ENCODE data around the gene SNRPB. TPM values are rescaled to one million over a fixed set of nuclear protein-coding genes. Genes with fewer than 3 reads are reported as not detected.

SNRPB gene
- total RNA-seq, 1 experiment from 2014 or later: 349 TPM

DNA sequence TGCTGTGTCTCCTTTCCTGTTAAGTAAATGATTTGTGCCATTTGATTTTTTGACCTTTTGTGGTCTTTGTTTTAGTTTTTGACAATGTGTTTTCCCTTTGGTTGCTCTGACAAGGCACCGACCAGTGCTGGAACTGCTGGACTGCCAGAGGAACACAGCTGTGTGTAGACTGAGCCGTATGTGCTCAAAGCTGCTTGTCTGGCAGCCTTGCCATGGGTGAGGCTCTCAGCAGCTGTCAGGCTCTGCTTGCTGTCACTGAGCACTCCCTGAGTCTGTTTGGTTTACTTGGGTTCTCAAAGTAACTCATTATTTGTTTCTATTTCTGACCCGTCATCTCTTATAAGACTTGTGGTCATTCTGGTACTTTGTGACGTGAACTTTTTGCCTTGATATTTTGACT, 15.1 kb upstream of the SNRPB start:
- CTCF ChIA-PET: no interaction called here

DNA sequence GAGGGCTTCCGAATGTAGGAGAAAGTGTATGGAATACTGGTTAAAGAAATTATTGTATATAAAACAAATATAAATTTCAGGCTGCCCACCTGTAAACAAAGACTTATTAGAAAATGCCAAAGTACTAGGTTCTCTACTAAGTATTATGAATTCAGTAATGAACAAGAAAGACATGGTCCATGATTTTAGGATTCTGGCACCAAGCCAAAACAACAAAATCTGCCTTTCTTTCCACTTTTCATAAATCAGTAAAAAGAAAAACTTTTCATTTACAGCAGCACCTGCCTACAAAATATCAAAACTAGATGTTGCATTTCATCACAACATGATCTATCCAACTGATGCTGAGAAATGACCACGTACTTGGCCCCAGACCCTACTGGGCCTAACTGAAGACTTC, 14.5 kb upstream of the SNRPB start:
- Histone ChIP-seq H3K4me3 (no peak overlapping the region), H3K36me3 (ENCODE audit: low read depth) (no peaks in the 10 kb centered on the region; the same call in 1 of the 2 replicates), H3F3A (ENCODE audit: insufficient read depth, low read depth) (no peaks in the 10 kb centered on the region), H3K27ac (no peak overlapping the region), H3K4me1 (replicated peaks; ENCODE audit: insufficient read depth) (no peaks in the 10 kb centered on the region), H3K9me3 (ENCODE audit: insufficient read depth, low read depth) (no peaks in the 10 kb centered on the region), H2AFZ (no peak overlapping the region), H3K4me2 (no peak overlapping the region), H4K20me1 (ENCODE audit: insufficient read depth) (no peaks in the 10 kb centered on the region), H3K27me3 (ENCODE audit: insufficient read depth, low read depth) (no peaks in the 10 kb centered on the region), H3K9me2 (ENCODE audit: insufficient read depth) (no peaks in the 10 kb centered on the region), H3K79me2 (ENCODE audit: low read depth) (no peaks in the 10 kb centered on the region)
- BruUV-seq (replicated peaks): no TSS peak
- ChIA-PET CTCF (no interaction called here), POLR2A (ENCODE audit: unreplicated experiment) (no interaction called here)
- DNase-seq: no peak
- TF ChIP-seq, protein P1, sequence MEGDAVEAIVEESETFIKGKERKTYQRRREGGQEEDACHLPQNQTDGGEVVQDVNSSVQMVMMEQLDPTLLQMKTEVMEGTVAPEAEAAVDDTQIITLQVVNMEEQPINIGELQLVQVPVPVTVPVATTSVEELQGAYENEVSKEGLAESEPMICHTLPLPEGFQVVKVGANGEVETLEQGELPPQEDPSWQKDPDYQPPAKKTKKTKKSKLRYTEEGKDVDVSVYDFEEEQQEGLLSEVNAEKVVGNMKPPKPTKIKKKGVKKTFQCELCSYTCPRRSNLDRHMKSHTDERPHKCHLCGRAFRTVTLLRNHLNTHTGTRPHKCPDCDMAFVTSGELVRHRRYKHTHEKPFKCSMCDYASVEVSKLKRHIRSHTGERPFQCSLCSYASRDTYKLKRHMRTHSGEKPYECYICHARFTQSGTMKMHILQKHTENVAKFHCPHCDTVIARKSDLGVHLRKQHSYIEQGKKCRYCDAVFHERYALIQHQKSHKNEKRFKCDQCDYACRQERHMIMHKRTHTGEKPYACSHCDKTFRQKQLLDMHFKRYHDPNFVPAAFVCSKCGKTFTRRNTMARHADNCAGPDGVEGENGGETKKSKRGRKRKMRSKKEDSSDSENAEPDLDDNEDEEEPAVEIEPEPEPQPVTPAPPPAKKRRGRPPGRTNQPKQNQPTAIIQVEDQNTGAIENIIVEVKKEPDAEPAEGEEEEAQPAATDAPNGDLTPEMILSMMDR (conservative IDR thresholded peaks at IDR 0.05): no peak
- no peak for TF ChIP-seq EZH2 (IDR thresholded peaks at IDR 0.05; ENCODE audit: low read depth)
- intact Hi-C loops (cut with micrococcal nuclease; ENCODE audit: unreplicated experiment): no loop called here

More for the DNA sequence above, 15.1 kb upstream of the SNRPB start:
- TF ChIP-seq, protein P1 (conservative IDR thresholded peaks at IDR 0.05): no peak
- TF ChIP-seq EZH2 (IDR thresholded peaks at IDR 0.05; ENCODE audit: low read depth): no peak
- no peak overlapping the region for H2AFZ ChIP-seq
- no peak overlapping the region for H3K4me3 ChIP-seq
- no peak overlapping the region for H3K27ac ChIP-seq
- POLR2A ChIA-PET (ENCODE audit: unreplicated experiment): no interaction called here
- H3F3A ChIP-seq (ENCODE audit: insufficient read depth, low read depth): no peaks in the 10 kb centered on the region
- no peaks in the 10 kb centered on the region for H3K9me3 ChIP-seq (ENCODE audit: insufficient read depth, low read depth)
- H3K9me2 ChIP-seq (ENCODE audit: insufficient read depth): no peaks in the 10 kb centered on the region
- DNase-seq: no peak
- H4K20me1 ChIP-seq (ENCODE audit: insufficient read depth): no peaks in the 10 kb centered on the region
- intact Hi-C loops (cut with micrococcal nuclease; ENCODE audit: unreplicated experiment): no loop called here
- H3K79me2 ChIP-seq (ENCODE audit: low read depth): no peaks in the 10 kb centered on the region
- no peaks in the 10 kb centered on the region for H3K4me1 ChIP-seq (replicated peaks; ENCODE audit: insufficient read depth)
- H3K4me2 ChIP-seq: no peak overlapping the region
- BruUV-seq (replicated peaks): no TSS peak
- H3K27me3 ChIP-seq (ENCODE audit: insufficient read depth, low read depth): no peaks in the 10 kb centered on the region
- H3K36me3 ChIP-seq (ENCODE audit: low read depth): peaks cover 2% of the 10 kb centered on the region

DNA sequence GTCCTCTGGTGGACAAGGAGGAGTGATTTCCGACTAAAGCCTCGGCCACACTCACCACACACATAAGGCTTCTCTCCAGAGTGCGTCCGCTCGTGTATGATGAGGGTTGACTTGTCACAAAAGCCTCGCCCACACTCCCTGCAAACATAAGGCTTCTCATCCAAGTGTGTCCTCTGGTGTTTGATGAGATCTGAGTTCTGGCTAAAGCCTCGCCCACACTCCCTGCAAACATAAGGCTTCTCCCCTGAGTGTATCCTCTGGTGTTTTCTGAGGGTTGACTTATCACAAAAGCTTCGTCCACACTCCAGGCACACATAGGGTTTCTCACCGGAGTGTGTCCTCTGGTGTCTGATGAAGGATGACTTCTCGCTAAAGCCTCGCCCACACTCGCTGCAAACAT, 12.9 kb upstream of the SNRPB start:
- Histone ChIP-seq H4K20me1 (ENCODE audit: insufficient read depth) (no peaks in the 10 kb centered on the region), H3K4me1 (replicated peaks; ENCODE audit: insufficient read depth) (no peaks in the 10 kb centered on the region), H3K27ac (no peak overlapping the region), H3K36me3 (ENCODE audit: low read depth) (no peaks in the 10 kb centered on the region; the same call in 1 of the 2 replicates), H3F3A (ENCODE audit: insufficient read depth, low read depth) (no peaks in the 10 kb centered on the region), H3K4me2 (no peak overlapping the region), H3K27me3 (ENCODE audit: insufficient read depth, low read depth) (no peaks in the 10 kb centered on the region), H3K4me3 (no peak overlapping the region), H2AFZ (no peak overlapping the region), H3K79me2 (ENCODE audit: low read depth) (no peaks in the 10 kb centered on the region), H3K9me3 (ENCODE audit: insufficient read depth, low read depth) (no peaks in the 10 kb centered on the region), H3K9me2 (ENCODE audit: insufficient read depth) (no peaks in the 10 kb centered on the region)
- ChIA-PET CTCF (no interaction called here), POLR2A (ENCODE audit: unreplicated experiment) (no interaction called here)
- intact Hi-C loops (cut with micrococcal nuclease; ENCODE audit: unreplicated experiment): no loop called here
- BruUV-seq (replicated peaks): no TSS peak
- DNase-seq: no peak
- TF ChIP-seq, protein P1 (conservative IDR thresholded peaks at IDR 0.05): no peak
- TF ChIP-seq EZH2 (IDR thresholded peaks at IDR 0.05; ENCODE audit: low read depth): no peak
